Mononuclear cell (primary cell): ENCODE results near the gene RANBP3. TPM values are rescaled to one million over a fixed set of nuclear protein-coding genes. Genes with fewer than 3 reads are reported as not detected.
"Not testable (repeated sequence)": the region's sequence is repeated elsewhere in the genome, so short reads cannot be mapped to it uniquely, and the experiment has no call there.

ENCODE experiments used
- H3K27me3 ChIP-seq: 2 replicates; pipeline ENCODE4 v1.6.0; 2011; ENCODE audit warnings: low read length, control low read depth; ENCODE audit not compliant: insufficient read depth
- H3K4me1 ChIP-seq: 2 replicates; pipeline ENCODE4 v1.5.1; 2011; ENCODE audit warnings: mild to moderate bottlenecking, low read length, control low read depth; ENCODE audit not compliant: insufficient read depth
- H3K4me3 ChIP-seq: 2 replicates; pipeline ENCODE4 v1.5.1; 2011; ENCODE audit warnings: mild to moderate bottlenecking, low read length, moderate library complexity
- H3K9me3 ChIP-seq: 2 replicates; pipeline ENCODE4 v1.5.1; 2011; ENCODE audit warnings: low read depth, mild to moderate bottlenecking, control low read depth, low read length
- total RNA-seq: library from RNA; depleted of rRNA; stranded (reverse); fragments of >200 nt; gene quantifications from one replicate; pipeline ENCODE4 v1.2.3, GENCODE V29; 2012

RANBP3 gene
- total RNA-seq, 1 donor, result 62.9 TPM

DNA sequence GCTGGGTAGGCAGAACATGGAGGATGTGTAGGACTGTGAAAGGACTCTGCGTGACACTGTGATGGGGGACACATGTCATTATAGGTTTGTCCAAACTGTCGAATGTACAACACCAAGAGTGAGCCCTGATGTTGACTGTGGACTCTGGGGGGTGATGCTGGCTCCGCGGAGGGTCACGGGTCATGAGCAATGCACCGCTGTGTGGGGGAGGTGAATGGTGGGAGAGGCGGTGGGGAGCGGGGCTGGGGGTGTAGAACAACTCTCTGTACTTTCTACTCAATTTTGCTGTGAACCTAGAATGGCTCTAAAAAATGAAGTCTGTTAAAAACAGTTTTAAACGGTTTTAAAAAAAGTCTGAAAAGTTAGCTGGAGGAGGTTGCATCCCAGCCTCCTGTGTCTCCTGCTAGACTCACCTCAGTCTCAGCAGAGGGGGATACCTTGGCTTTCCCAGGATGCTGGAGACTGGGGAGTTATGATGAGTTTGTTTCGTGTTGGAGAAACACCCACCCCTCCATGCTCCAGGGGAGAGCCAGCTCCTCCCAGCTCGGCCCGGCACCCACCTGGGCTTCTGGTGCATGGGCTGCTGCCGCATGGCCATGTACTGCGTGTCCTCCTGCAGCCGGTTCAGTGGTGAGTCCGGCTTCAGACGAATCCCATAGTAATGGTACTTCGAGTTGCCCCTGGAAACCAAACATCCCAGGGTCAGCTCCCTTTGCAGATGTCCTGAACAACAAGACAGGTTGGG is 34.7 kb upstream of the RANBP3 start:
- Histone ChIP-seq H3K9me3 (no peaks in the 10 kb centered on the region), H3K4me3 (no peak overlapping the region), H3K4me1 (no peaks in the 10 kb centered on the region), H3K27me3 (no peaks in the 10 kb centered on the region)

DNA sequence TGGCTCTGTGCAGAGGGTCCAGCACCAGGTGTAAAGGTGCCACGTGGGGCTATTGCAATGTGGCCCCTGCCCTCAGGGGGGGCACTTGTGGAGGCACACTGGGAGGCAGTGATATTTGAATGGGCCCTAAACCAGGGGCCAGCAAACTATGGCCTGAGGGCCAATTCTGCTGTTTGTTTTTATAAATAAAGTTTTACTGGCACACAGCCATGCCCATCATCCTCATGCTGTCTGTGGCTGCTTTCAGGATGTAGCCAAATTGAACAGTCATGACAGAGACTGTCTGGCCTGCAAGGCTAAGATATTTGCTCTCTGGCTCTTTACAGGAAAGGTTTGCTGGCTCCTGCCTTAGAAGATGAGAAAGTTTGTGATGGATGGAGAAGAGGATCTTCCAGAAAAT is 33.9 kb upstream of the RANBP3 start:
- Histone ChIP-seq H3K4me3 (no peak overlapping the region), H3K9me3 (no peaks in the 10 kb centered on the region), H3K4me1 (no peaks in the 10 kb centered on the region), H3K27me3 (no peaks in the 10 kb centered on the region)

- H3K4me3 ChIP-seq, result no peak overlapping the region
- H3K4me1 ChIP-seq, result no peaks in the 10 kb centered on the region
- H3K9me3 ChIP-seq, result no peaks in the 10 kb centered on the region
- H3K27me3 ChIP-seq, result no peaks in the 10 kb centered on the region
Observed at GRCh38 chr19:6011206-6011605, 33.3 kb upstream of the RANBP3 start.

DNA sequence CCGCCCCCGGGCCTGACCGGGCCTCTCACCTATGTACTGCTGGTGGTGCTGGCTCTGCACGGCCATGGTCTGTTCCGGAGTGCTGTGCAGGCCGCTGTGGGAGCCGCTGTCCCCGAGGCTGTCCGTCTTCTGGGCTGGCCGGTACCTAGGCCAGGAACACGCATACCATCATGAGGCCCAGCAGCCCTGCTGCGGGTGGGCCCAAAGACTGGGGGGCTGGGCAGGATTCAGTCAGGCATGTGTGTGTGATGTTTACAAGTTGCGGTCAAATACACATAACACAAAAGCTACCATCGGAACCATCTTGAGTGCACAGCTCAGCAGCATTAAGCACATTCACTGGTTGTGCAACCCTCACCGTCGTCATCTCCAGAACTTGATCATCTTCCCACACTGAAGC is 32.2 kb upstream of the RANBP3 start:
- Histone ChIP-seq H3K27me3 (no peaks in the 10 kb centered on the region), H3K4me1 (no peaks in the 10 kb centered on the region), H3K4me3 (no peak overlapping the region), H3K9me3 (no peaks in the 10 kb centered on the region)

- H3K27me3 ChIP-seq, result no peaks in the 10 kb centered on the region
- H3K9me3 ChIP-seq, result no peaks in the 10 kb centered on the region
- H3K4me3 ChIP-seq, result no peak overlapping the region
- H3K4me1 ChIP-seq, result no peaks in the 10 kb centered on the region
Observed at GRCh38 chr19:6007866-6008265, 29.9 kb upstream of the RANBP3 start.

DNA sequence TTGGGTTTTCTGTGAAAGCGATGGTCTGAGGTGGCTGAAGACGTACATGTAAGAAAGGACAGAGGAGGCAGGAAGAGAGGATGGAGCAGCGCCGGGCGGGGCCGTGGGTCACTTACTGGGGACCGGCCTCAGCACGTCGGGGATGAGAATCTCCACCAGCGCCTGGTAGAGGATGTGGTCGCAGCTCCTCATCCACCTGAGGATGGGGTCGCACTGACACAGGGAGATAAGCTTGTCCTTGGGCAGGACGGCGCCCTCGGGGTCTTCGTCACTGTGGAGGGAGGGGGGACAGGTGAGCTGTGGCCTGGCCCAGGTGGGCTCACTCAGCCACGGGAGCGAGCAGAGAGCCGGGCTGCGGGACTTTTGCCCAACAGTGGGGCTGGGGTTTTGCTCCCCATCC is 29.0 kb upstream of the RANBP3 start:
- Histone ChIP-seq H3K9me3 (no peaks in the 10 kb centered on the region), H3K4me3 (no peak overlapping the region), H3K4me1 (no peaks in the 10 kb centered on the region), H3K27me3 (no peaks in the 10 kb centered on the region)

- not testable (repeated sequence) for H3K4me1 ChIP-seq, H3K4me3 ChIP-seq, H3K9me3 ChIP-seq, H3K27me3 ChIP-seq
Observed at GRCh38 chr19:6006070-6006446, 28.1 kb upstream of the RANBP3 start.

DNA sequence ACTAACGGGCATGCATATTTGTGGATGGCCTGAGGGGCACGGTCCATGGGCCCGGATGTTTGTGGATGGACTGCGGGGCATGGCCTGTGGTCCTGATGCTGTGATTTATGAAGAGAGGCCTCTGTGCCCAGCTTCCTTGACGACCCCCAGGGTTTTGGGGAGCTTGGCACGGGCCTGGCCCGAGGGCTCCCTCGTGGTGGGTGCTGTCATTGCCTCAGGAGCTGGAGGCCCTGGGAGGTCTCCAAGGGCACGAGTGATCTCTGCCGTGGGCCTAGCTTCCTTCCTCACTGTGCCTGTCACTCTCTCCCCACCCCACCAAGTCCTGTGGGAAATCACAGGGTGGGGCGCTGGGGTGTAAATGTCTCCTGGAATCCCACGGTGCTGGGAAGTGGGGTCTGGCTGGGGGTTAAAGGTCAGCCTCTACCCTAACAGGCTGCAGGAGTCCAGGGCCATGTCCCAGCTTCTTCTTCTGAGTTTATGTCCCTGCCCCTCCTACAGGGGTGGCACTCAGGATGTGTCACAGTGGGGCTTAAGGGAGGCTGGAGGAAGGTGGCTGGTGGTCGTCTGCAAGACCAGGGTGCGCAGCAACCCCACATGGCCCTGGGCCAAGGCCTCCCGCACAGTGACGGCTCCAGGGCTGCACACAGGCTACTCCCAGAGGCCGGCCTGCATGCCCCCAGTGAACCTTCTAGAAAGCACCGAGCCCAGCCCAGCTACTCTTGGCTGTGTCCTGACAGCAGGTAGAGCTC is 27.6 kb upstream of the RANBP3 start:
- H3K27me3 ChIP-seq, result no peaks in the 10 kb centered on the region
- no peaks in the 10 kb centered on the region for H3K4me1 ChIP-seq
- H3K9me3 ChIP-seq, result no peaks in the 10 kb centered on the region
- H3K4me3 ChIP-seq, result no peak overlapping the region

GRCh38 chr19:6003976-6004375 is 26.0 kb upstream of the RANBP3 start:
- Histone ChIP-seq H3K4me1 (no peaks in the 10 kb centered on the region), H3K4me3 (no peak overlapping the region), H3K27me3 (no peaks in the 10 kb centered on the region), H3K9me3 (no peaks in the 10 kb centered on the region)

GRCh38 chr19:6002591-6002990 is 24.7 kb upstream of the RANBP3 start:
- Histone ChIP-seq H3K27me3 (no peaks in the 10 kb centered on the region), H3K4me3 (no peak overlapping the region), H3K4me1 (no peaks in the 10 kb centered on the region), H3K9me3 (no peaks in the 10 kb centered on the region)

DNA sequence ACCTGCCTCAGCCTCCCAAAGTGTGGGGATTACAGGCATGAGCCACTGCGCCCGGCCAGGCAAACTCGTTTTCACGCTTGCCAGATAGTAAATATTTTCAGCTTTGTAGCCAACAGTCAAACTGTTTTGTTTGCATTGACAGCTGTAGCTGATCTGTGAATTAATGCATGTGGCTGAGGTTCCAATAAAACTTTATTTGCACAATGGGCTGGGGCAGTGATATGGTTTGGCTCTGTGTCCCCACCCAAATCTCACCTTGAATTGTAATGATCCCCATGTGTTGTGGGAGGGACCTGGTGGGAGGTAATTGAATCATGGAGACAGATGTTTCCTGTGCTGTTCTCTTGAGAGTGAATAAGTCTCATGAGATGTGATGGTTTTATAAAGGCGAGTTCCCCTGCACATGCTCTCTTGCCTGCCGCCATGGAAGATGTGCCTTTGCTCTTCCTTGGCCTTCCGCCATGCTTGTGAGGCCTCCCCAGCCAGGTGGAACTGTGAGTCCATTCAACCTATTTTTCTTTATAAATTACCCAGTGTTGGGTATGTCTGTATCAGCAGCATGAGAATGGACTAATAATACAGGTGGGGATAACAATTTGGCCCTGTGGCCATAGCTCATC is 22.4 kb upstream of the RANBP3 start:
- no peaks in the 10 kb centered on the region for H3K9me3 ChIP-seq
- H3K4me3 ChIP-seq, result no peak overlapping the region
- H3K27me3 ChIP-seq, result no peaks in the 10 kb centered on the region
- H3K4me1 ChIP-seq, result no peaks in the 10 kb centered on the region

DNA sequence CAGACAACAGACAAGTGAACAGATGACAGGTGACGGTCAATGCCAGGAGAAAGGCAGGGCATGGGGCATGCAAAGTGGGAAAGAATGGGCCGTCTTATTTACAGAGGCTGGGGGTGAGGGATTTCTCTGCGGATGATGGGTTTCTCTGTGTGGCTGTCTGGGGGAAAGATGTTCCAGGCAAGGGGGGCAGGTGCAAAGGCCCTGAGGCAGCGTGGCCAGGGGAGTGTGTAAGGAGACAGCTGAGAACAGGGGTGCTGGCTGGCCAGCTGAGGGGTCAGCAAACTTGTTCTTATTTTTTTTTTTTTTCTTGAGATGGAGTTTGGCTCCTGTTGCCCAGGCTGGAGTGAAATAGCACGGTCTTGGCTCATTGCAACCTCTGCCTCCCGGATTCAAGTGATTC is 21.8 kb upstream of the RANBP3 start:
- no peaks in the 10 kb centered on the region for H3K27me3 ChIP-seq
- H3K9me3 ChIP-seq, result no peaks in the 10 kb centered on the region
- no peaks in the 10 kb centered on the region for H3K4me1 ChIP-seq
- H3K4me3 ChIP-seq, result no peak overlapping the region

DNA sequence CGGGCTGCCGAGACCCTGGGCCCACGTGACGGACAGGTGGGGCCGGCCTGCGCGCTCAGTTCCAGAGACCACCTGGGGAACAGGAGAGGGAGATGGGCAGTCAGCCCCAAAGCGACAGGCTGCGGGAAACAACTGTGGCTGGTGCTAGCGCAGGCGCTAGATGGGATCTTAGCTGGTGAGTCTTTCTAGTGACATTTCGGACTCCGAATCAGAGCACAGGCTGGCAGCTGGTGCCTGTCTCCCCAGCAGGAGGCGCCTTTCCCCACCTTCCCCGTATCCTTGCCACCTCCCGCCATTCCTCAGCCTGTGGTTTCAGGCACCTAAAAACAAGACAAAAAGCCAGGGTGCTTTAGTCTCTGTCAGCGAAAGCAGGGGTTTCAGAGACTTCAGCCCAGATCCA is 19.4 kb upstream of the RANBP3 start:
- no peaks in the 10 kb centered on the region for H3K27me3 ChIP-seq
- no peaks in the 10 kb centered on the region for H3K4me1 ChIP-seq
- H3K9me3 ChIP-seq, result no peaks in the 10 kb centered on the region
- H3K4me3 ChIP-seq, result no peak overlapping the region

- H3K4me3 ChIP-seq, result no peak overlapping the region
- no peaks in the 10 kb centered on the region for H3K4me1 ChIP-seq
Observed at GRCh38 chr19:5996623-5997320, 18.8 kb upstream of the RANBP3 start.

GRCh38 chr19:5996102-5996501 is 18.2 kb upstream of the RANBP3 start:
- Histone ChIP-seq H3K9me3 (no peaks in the 10 kb centered on the region), H3K4me3 (no peak overlapping the region), H3K27me3 (no peaks in the 10 kb centered on the region), H3K4me1 (no peaks in the 10 kb centered on the region)

More at GRCh38 chr19:5996623-5997320, 18.8 kb upstream of the RANBP3 start:
- H3K27me3 ChIP-seq, result no peaks in the 10 kb centered on the region
- no peaks in the 10 kb centered on the region for H3K9me3 ChIP-seq
